NB4 (cell line): Measurements from ENCODE around the gene MAPRE3.

Experiments
- CTCF ChIP-seq: IDR thresholded peaks from one replicate; pipeline ENCODE4 v1.5.1; 2012; ENCODE audit warnings: low read depth, low read length
- MAX ChIP-seq: IDR thresholded peaks from 2 replicates; pipeline ENCODE4 v1.6.1; 2011; ENCODE audit warnings: low read depth, low read length
- MYC ChIP-seq: IDR thresholded peaks from 2 replicates; pipeline ENCODE4 v1.6.1; 2011; ENCODE audit warnings: low read depth, low read length
- POLR2A ChIP-seq: IDR thresholded peaks from 2 replicates; pipeline ENCODE4 v1.6.1; 2011; ENCODE audit warnings: mild to moderate bottlenecking; ENCODE audit not compliant: insufficient read length; ENCODE audit errors: extremely low read depth

DNA sequence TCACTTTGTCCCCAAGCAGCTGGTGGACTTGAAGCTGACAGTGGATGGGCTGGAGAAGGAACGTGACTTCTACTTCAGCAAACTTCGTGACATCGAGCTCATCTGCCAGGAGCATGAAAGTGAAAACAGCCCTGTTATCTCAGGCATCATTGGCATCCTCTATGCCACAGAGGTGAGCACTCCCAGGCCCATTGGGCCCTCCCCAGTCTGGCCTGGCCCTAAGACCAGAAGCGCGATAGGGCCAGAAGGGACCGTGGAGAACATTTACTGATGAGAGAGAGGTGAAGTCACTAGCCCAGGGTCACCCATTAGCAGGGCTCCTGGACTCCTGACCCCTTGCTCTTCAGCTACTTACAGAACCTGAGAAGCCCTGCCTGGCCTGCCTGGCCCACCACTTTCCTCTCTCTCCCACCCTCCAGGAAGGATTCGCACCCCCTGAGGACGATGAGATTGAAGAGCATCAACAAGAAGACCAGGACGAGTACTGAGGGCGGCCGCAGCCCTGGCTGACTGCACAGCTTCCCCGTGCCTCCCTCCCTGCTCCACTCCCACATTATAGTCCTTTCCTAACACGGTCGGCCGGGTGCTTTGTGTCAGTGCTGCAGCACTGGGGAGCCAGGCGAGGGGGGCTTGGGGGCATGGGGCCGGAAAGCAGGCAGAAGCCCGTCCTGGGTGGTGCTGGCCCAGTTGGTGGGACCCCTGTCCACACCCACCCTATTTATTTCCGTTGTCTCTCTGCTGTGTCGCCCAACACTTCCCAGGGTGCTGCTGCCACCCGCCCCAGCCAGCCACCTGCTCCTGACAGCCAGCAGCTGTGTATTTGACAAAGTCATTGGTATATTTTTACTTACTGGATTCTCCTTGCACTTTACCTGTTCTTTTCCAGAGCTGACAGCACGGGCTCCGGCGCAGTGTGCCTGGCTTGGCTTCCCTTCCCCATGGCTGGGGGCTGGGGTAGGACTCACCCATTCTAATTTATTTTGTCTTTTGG lies 55.7 kb downstream of the MAPRE3 start:
- TF ChIP-seq POLR2A (no peak), CTCF (no peak), MAX (no peak), MYC (no peak)
